ENCODE measurements around the gene C1QL3.

Gene C1QL3

DNA sequence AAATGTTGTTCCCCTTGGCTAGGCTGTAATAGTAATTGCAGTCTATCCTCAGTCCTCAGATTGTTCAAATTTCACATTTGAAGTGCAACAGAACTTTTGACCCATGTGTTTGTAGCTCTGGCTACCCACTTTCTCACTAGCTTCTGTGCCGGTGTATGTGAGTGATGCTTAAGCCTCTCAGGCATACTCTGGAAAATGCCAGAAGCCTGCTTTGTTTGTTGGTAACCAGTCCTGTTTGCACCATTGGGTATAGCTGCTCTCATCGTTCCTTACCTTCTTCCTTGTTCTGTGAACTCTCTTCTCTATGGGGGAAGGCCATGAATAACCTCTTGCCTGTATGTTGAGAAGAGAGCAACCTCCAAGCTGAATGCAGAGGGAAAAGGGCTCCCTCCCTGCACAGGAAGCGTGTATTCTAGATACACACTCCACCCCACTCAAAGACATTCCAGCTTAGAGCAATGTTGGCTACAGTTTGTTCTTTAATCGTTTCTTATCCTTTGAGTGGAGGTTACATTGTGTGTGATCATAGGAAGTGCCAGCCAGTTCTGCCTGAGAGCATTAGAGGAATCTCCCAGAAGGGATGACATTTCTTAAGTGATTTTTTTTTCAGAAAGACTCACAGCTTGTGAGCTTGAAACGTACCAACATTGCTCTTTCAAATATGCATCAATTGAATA is 40.5 kb downstream of the C1QL3 start:
- H3K4me3 ChIP-seq (ENCODE audit: low read length) = no peak overlapping the region
- TF ChIP-seq, protein P1, sequence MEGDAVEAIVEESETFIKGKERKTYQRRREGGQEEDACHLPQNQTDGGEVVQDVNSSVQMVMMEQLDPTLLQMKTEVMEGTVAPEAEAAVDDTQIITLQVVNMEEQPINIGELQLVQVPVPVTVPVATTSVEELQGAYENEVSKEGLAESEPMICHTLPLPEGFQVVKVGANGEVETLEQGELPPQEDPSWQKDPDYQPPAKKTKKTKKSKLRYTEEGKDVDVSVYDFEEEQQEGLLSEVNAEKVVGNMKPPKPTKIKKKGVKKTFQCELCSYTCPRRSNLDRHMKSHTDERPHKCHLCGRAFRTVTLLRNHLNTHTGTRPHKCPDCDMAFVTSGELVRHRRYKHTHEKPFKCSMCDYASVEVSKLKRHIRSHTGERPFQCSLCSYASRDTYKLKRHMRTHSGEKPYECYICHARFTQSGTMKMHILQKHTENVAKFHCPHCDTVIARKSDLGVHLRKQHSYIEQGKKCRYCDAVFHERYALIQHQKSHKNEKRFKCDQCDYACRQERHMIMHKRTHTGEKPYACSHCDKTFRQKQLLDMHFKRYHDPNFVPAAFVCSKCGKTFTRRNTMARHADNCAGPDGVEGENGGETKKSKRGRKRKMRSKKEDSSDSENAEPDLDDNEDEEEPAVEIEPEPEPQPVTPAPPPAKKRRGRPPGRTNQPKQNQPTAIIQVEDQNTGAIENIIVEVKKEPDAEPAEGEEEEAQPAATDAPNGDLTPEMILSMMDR (IDR thresholded peaks at IDR 0.05; ENCODE audit: insufficient read depth, low read depth, low read length, missing control alignments) = no peak
- no peak for DNase-seq (ENCODE audit: low read depth)

DNA sequence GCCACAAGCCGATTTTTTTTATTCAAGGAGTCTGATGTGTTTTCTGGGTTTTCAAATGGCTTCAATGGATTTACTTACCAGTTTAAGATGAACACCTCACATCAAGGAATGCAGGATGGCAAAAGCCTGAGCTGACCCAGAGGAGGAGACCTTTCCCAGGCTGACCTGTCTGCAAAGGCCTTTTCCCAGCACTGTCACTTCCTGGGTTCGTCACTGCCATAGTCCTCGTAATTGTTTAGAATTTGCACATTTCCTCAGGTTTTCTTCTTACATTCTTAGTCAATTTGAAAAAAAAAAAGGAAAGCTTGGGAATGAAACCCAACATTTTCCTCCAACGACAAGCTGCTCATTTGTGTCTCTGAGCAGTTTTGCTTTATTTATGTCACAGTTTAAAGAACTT is 42.9 kb downstream of the C1QL3 start:
- no peak overlapping the region for H3K4me3 ChIP-seq (ENCODE audit: low read length)
- TF ChIP-seq, protein P1 (IDR thresholded peaks at IDR 0.05; ENCODE audit: insufficient read depth, low read depth, low read length, missing control alignments) = no peak
- no peak for DNase-seq (ENCODE audit: low read depth)

DNA sequence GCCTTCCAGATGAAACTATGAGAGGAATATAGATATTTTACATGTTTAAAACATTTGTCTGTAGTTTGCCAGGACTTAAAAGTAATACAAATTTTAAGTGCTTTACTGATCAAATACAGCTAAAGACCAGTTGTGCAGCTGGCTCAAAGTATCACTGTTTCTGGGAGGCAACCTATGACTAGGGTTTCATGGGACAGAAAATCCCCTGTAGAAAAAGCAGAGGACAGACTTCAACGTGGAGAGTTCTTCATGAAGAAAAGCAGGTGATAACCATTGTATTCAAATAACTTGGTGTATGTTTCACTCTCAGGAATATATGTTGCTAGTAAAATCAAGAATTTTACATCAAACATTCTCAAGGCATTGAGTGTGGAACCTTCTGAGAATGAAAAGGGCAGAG is 43.9 kb downstream of the C1QL3 start:
- no peak for DNase-seq (ENCODE audit: low read depth)
- TF ChIP-seq, protein P1 (IDR thresholded peaks at IDR 0.05; ENCODE audit: insufficient read depth, low read depth, low read length, missing control alignments) = no peak

DNA sequence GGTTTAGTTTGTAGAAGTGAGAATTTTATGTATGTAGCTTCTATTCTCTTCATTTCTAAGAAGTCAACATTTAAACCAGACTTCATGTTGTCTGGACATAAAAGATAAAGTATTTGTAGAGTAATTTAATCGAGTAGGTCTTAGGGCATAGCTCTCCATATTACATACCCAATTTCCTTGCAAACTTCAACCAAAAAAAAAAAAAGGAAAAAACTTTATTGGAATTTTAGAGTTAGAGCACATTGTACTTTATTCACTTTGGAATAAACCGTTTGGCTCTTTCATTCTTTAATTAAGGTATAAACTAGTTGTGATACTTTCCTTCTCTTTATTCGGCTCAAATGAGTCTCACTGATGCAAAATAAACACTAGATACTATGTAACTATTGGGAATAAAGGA is 48.9 kb downstream of the C1QL3 start:
- H3K4me3 ChIP-seq (ENCODE audit: low read length) = no peak overlapping the region
- DNase-seq (ENCODE audit: low read depth) = no peak
- TF ChIP-seq, protein P1 (IDR thresholded peaks at IDR 0.05; ENCODE audit: insufficient read depth, low read depth, low read length, missing control alignments) = no peak

More for the DNA sequence above, 43.9 kb downstream of the C1QL3 start:
- H3K4me3 ChIP-seq (ENCODE audit: low read length) = no peak overlapping the region

DNA sequence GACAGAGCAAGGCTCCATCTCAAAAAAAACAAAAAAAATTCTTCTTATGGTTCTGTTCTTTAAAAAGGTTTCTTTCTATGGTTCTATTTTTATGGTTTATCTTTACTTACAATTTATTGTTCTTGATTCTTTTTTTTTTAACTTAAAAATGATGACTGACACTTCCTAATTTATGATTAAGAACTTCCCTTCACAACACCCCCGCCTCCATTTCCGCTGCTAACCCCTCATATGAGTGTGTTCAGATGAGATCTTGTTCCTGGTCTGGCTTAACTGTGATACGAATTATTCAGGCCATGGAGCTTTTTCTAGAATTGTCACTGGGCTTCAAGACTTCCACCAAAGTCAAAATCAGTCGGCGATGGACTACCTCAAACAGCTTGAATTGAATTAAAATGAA is 50.9 kb downstream of the C1QL3 start:
- DNase-seq (ENCODE audit: low read depth) = no peak
- TF ChIP-seq, protein P1 (IDR thresholded peaks at IDR 0.05; ENCODE audit: insufficient read depth, low read depth, low read length, missing control alignments) = no peak
- H3K4me3 ChIP-seq (ENCODE audit: low read length) = no peak overlapping the region

DNA sequence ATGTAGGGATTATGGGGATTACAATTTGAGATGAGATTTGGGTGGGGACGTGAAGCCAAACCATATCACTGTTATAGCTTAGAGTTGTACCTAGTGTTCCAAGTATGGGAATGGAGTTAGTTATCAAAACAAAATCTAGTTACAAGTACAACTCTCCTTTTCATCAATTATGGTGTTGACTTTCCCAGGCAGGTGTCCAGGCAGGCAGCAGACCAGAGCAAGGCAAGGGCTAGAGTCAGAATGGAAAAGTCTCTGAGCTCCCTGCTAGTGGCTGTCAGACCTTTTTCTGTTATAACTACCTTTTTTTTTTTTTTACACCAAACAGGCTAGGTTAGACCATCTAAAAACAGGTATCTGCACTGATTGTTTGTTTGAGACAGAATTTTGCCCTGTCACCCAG is 55.7 kb downstream of the C1QL3 start:
- H3K4me3 ChIP-seq (ENCODE audit: low read length) = no peak overlapping the region
- DNase-seq (ENCODE audit: low read depth) = no peak
- TF ChIP-seq, protein P1 (IDR thresholded peaks at IDR 0.05; ENCODE audit: insufficient read depth, low read depth, low read length, missing control alignments) = no peak

All from epithelial cell of esophagus (primary cell).